GM15510 (cell line): Measurements from ENCODE around the gene PRSS33.

Experiments
- POLR2A ChIP-seq: IDR thresholded peaks from 3 replicates; pipeline ENCODE4 v1.6.1; 2011; ENCODE audit warnings: borderline replicate concordance; ENCODE audit not compliant: insufficient read length; ENCODE audit errors: extremely low read depth

Gene PRSS33

DNA sequence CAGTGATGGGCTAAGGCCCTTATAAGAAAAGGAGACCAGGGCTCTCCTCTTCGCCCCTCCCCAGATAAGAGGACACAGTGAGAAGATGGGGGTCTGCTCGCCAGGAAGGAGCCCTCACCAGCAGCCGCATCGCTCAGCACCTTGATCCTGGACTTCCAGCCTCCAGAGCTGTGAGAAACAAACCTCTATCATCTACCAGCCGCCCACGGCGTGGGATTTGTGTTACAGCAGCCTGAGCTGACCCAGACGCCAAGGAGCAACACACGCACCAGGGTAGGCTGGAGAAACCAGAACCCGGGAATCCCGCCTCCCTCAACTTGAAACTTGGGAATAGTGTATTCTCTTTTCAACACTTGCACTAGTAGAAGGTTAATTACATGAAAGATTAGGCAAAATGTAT lies 38.5 kb upstream of the PRSS33 start:
- no peak for TF ChIP-seq POLR2A

DNA sequence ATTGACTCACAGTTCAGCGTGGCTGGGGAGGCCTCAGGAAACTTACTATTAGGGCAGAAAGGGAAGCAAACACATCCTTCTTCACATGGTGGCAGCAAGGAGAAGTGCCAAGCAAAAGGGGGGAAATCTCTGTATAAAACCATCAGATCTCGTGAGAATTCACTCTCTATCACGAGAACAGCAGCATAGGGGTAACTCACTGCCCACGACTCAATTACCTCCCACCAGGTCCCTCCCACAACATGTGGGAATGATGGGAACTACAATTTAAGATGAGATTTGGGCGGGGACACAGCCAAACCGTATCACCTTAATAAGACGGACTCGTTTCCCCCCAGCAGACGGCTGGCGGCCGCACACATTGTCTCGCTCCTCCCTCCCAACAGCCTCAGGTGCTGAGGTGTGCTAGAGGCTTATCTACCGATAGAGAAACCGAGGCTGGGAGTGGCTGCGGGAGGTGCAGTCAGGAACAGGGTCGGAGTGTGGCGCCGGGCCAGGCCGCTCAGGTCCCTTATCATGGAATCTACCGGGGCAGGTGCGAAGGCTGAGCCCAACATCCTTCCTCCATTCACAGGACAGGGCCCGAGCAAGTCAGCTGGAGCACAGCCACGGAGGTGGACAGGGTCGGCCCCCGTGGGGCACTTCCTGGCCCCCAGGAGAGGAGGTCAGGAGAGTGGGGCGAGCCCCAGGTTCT lies 37.8 kb upstream of the PRSS33 start:
- TF ChIP-seq POLR2A, result no peak

DNA sequence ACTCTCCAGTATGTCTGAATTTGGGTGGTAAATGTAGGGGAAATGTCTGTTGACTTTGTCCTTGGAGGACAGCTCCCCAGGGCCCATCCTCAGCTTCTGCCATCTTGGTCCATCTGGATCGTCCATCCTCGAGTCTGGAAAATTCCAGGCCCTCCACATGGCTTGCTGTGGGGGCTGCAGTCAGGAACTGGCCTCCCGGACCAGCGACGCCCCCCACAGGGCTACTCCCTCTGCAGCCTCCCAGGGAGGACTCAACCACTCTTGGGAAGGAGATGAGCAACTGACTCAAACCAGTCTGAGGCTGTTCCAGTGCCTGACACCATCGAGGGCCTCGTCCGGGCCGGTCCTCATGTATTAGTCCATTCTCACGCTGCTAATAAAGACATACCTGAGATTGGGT lies 37.3 kb upstream of the PRSS33 start:
- no peak for TF ChIP-seq POLR2A

DNA sequence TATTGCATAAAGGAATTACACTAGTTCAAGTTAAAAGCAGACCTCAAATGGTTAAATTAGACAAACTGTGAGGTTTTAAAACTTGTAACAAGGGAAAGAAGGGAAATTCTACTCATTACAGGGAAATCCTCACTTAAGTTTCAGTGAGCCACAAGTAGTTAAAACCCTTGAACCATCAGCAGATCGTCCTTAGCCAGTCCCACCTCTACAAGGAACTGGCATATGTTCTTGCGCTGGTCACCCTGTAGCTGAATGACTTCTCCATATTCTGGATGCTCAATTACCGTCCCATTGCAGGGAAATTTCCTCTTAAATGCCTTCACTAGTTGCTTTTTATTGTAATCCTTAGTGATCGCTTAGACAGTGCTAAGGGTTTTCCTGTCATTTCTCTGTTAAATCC lies 35.1 kb upstream of the PRSS33 start:
- no peak for TF ChIP-seq POLR2A

DNA sequence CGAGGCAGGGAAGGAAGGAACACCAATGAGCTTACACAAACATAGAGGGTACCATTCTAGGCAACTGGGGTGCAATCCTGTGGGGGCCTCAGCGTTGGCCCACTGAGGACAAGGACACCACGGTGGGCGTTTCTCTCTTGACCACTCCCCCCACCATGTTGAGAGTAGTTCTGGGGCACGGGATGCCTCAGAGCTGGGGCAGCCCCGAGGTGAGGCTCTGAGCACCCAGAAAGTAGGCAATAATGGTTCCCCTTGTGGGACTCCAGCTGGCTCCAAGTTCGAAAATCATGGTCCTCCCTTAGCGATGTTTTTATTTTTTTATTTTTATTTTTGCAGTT lies 34.8 kb upstream of the PRSS33 start:
- TF ChIP-seq POLR2A, result no peak

DNA sequence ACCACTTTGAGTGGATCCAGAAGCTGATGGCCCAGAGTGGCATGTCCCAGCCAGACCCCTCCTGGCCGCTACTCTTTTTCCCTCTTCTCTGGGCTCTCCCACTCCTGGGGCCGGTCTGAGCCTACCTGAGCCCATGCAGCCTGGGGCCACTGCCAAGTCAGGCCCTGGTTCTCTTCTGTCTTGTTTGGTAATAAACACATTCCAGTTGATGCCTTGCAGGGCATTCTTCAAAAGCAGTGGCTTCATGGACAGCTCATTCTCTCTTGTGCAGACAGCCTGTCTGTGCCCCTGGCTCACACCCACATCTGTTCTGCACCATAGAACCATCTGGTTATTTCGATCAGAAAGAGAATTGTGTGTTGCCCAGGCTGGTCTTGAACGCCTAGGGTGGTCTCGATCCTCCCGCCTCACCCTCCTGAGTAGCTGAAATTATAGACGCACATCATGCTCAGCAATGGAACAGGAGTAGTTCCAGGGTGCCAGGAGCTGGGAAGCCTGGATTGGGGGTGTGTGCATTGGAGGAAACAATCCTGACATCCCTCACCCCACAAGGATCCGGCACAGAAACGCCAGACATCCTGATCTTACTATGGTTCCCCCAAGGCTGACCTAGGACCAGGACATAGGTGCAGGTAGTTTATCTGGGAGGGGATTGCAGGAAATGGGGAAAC lies 34.3 kb upstream of the PRSS33 start:
- TF ChIP-seq POLR2A, result no peak

DNA sequence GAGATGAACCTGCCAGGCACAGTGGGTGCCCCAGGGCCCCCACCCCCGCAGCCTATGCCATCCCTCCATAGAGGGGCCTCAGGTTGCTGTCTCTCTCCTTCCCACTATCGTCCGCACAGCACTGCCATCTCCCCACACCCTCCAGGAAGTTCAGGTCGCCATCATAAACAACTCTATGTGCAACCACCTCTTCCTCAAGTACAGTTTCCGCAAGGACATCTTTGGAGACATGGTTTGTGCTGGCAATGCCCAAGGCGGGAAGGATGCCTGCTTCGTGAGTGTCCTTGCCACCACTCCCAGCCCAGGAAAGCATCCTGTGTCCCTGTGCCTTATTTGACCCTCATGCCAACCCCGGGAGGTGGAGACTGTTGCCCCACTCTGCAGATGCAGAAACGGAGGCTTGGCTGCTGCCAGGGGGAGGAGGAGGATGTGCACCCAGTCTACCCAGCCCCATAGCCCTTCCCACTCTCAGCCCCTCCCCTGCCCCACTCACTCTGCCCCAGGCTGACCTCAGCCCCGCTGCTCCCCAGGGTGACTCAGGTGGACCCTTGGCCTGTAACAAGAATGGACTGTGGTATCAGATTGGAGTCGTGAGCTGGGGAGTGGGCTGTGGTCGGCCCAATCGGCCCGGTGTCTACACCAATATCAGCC lies 33.6 kb upstream of the PRSS33 start:
- no peak for TF ChIP-seq POLR2A

DNA sequence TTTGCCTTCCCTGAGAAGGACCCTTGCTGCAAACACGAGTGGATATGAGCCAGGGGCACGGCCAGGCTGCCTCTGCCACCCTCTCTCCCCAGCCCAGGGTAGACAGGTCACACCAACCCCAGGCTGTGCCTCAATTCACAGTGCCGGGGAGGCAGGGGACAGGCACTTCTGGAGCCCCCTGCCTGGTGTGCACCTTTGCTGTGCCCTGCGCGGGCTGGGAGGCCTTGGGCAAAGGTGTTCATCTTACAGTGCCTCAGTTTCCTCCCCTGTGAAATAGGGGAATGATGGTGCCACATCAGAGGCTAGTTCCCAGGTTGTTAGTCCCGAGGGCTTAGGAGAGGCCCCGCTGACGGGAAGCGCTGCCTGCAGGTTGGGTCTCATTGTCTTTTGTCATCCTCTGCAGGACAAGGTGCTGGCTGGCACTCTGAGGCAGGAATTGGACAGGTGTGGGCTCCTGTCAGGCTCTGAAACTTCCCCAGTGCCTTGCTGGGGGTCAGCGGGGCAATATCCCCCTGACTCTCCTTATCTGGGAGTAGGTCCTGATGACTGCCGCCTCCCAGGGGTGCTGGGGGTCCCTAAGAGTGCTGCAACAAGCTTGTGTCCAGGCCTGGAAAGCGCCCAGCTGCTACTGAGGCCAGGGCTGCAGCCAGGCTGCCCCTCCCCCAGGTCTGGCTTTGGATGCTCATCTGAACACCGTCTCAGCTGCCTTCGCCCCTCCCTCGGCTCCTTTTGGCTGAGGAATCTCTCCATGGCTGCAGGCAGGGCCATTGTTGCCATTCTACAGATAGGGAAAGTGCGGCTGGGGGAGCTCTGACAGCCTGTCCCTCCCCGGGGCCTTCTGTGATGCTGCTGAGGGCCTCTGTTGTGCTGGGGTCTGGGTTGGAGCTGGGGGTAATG lies 32.8 kb upstream of the PRSS33 start:
- no peak for TF ChIP-seq POLR2A

DNA sequence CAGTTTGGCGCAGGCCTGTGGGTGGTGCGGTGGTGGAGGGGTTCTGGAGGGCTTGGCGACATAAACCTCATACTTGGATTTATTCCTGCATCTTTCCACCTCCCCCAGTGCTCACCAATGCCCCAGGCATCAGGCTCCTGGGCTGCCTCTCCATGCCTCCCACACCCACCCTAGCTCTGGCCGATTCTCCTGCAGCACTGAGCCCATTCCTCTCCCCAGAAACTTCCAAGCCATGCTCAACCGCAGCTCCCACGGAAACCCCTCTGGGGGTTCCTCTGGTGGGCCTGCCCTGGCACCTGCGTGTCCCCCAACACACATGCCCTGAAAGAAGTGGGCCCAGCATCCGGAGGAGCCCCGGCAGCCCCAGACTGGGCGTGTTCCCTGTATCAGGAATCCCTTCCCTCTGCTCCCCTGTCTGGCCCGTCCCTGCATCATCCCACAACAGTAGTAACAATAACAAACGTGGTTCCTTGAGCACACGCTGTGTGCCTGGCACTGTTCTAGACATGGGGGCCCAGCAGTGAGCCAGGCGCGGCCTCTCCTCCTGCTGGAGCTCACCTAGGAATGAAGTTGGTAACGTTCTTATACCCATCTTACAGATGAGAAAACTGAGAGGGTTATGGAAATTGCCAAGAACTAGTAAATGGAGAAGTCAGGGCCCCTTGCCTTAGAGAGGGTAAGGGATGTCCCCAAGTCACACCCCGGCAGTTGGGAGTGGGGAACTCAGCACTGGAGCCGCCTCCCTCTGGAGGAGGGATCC lies 32.0 kb upstream of the PRSS33 start:
- no peak for TF ChIP-seq POLR2A

DNA sequence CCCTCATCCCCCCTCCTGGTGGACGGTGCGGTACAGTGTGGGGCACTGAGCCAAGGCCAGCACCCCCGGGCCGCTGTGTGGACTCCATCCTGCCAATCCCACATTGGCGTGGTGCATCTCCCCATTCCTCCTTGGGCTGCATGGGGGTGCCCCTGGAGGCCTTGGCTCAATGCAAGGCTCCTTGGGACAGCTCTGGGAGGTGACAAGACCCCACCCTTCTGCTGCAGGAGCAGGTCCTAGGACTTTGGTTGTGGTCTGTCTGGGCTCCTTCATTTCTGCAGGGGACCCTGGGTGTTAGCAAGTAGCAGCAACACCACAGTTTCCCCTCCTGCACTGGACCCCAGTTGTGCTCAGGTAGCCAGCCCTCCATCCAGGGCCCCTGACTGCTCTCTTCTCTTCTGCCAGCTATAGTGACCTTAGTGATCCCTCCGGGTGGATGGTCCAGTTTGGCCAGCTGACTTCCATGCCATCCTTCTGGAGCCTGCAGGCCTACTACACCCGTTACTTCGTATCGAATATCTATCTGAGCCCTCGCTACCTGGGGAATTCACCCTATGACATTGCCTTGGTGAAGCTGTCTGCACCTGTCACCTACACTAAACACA lies 31.0 kb upstream of the PRSS33 start:
- TF ChIP-seq POLR2A, result no peak

DNA sequence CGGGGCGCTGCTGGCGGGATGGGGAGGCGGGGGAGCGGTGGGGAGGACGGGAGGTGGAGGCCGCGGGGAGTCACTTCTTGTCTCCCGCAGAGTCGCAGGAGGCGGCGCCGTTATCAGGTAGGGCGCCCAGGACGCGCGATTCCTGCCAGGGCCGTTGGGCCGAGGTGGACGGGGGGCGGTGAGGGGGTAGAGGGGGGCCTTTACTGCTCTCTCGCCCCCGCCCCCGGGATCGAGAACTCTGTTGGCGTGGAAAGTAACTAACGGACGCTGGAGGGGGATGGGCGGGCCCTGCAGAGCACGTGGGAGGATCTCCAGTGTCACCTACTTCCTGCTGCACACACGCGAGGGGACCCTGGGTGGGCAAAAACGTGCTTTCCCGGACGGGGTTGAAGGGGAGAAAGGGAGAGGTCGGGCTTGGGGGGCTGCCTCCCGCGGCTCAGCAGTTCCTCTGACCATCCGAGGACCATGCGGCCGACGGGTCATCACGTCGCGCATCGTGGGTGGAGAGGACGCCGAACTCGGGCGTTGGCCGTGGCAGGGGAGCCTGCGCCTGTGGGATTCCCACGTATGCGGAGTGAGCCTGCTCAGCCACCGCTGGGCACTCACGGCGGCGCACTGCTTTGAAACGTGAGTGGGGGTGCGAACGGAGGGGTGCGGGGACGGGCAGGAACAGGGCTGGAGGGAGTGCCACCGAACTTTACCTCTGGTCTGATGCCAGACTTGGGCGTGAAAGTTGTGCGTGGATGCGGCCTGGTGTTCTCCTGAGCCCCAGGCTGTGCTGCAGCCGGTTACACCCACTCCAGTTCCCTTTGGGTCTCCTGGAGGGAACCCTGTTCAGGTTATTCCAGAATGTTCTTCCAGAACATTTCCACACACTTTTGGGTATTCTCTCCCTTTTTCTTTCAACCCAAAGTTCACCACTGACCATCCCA lies 30.2 kb upstream of the PRSS33 start:
- TF ChIP-seq POLR2A, result no peak

DNA sequence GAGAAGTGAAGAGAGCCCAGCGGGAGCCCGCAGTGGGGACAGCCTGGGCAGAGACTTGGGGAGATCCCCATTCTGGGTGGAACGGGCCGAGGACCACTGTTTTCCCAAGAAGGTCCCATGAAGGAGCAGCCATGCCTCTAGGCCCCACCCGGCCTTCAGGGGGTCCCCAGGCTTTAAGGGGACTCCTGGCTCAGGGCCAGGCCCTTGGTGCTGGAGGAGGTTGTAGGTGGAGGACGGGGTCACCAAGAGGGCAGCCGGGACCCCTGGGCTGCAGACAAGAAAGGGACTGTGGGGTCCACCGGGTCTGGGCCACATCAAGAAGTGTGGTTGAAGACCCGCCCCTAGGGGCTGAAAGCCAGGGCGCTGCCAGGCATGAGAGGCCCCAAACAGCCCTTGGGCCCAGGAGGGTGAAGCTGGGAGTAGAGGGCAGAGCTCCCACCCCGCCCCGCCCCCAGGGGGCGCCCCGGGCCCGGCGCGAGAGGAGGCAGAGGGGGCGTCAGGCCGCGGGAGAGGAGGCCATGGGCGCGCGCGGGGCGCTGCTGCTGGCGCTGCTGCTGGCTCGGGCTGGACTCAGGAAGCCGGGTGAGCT lies 29.5 kb upstream of the PRSS33 start, which contains the start of gene PRSS21:
Gene PRSS21, plus strand, starts transcription at position 487 of the 589 bp plus-strand sequence. Its CDS starts 32 bp downstream, at position 519.
- no peak for TF ChIP-seq POLR2A
